ENCODE data around the gene DDO.
"Not testable (repeated sequence)": the region's sequence is repeated elsewhere in the genome, so short reads cannot be mapped to it uniquely, and the experiment has no call there.

The DDO gene

GRCh38 chr6:110369066-110369465 lies 46.3 kb downstream of the DDO start:
- DNase-seq (ENCODE audit: extremely low read depth in 1 of 2, low read depth in 1 of 2): no peak

- DNase-seq (ENCODE audit: extremely low read depth in 1 of 2, low read depth in 1 of 2): no peak
Observed at GRCh38 chr6:110368284-110368683, 47.1 kb downstream of the DDO start.

GRCh38 chr6:110367825-110368224 lies 47.5 kb downstream of the DDO start:
- no peak for DNase-seq (ENCODE audit: extremely low read depth in 1 of 2, low read depth in 1 of 2)

GRCh38 chr6:110366975-110367374 lies 48.4 kb downstream of the DDO start:
- DNase-seq (ENCODE audit: extremely low read depth in 1 of 2, low read depth in 1 of 2): no peak

- no peak for DNase-seq (ENCODE audit: extremely low read depth in 1 of 2, low read depth in 1 of 2)
Observed at GRCh38 chr6:110366256-110366655, 49.1 kb downstream of the DDO start.

- DNase-seq (ENCODE audit: extremely low read depth in 1 of 2, low read depth in 1 of 2): no peak
Observed at GRCh38 chr6:110364364-110365105, 50.8 kb downstream of the DDO start.

- no peak for DNase-seq (ENCODE audit: extremely low read depth in 1 of 2, low read depth in 1 of 2)
Observed at GRCh38 chr6:110363748-110364147, 51.6 kb downstream of the DDO start.

GRCh38 chr6:110360676-110361075 lies 54.7 kb downstream of the DDO start:
- no peak for DNase-seq (ENCODE audit: extremely low read depth in 1 of 2, low read depth in 1 of 2)

GRCh38 chr6:110359556-110359955 lies 55.8 kb downstream of the DDO start:
- no peak for DNase-seq (ENCODE audit: extremely low read depth in 1 of 2, low read depth in 1 of 2)

GRCh38 chr6:110358553-110359160 lies 56.7 kb downstream of the DDO start:
- no peak for DNase-seq (ENCODE audit: extremely low read depth in 1 of 2, low read depth in 1 of 2)

- no peak for DNase-seq (ENCODE audit: extremely low read depth in 1 of 2, low read depth in 1 of 2)
Observed at GRCh38 chr6:110357664-110358552, 57.5 kb downstream of the DDO start, which contains the start of gene METTL24. TSS of gene METTL24 (minus strand) at chr6:110358349. CDS start at chr6:110358272, 77 bp downstream.

GRCh38 chr6:110357298-110357663 lies 58.1 kb downstream of the DDO start:
- DNase-seq (ENCODE audit: extremely low read depth in 1 of 2, low read depth in 1 of 2): no peak

GRCh38 chr6:110356778-110357177 lies 58.6 kb downstream of the DDO start:
- no peak for DNase-seq (ENCODE audit: extremely low read depth in 1 of 2, low read depth in 1 of 2)

GRCh38 chr6:110355727-110356126 lies 59.6 kb downstream of the DDO start:
- no peak for DNase-seq (ENCODE audit: extremely low read depth in 1 of 2, low read depth in 1 of 2)

GRCh38 chr6:110355022-110355421 lies 60.4 kb downstream of the DDO start:
- no peak for DNase-seq (ENCODE audit: extremely low read depth in 1 of 2, low read depth in 1 of 2)

- no peak for DNase-seq (ENCODE audit: extremely low read depth in 1 of 2, low read depth in 1 of 2)
Observed at GRCh38 chr6:110354153-110354552, 61.2 kb downstream of the DDO start.

GRCh38 chr6:110353457-110354001 lies 61.8 kb downstream of the DDO start:
- DNase-seq (ENCODE audit: extremely low read depth in 1 of 2, low read depth in 1 of 2): no peak

- no peak for DNase-seq (ENCODE audit: extremely low read depth in 1 of 2, low read depth in 1 of 2)
Observed at GRCh38 chr6:110352563-110353262, 62.7 kb downstream of the DDO start.

GRCh38 chr6:110351986-110352385 lies 63.4 kb downstream of the DDO start:
- no peak for DNase-seq (ENCODE audit: extremely low read depth in 1 of 2, low read depth in 1 of 2)

- DNase-seq (ENCODE audit: extremely low read depth in 1 of 2, low read depth in 1 of 2): no peak
Observed at GRCh38 chr6:110351546-110351945, 63.8 kb downstream of the DDO start.

GRCh38 chr6:110350593-110350992 lies 64.8 kb downstream of the DDO start:
- DNase-seq (ENCODE audit: extremely low read depth in 1 of 2, low read depth in 1 of 2): not testable (repeated sequence)

Data from activated CD8-positive, alpha-beta memory T cell treated with anti-CD3 and anti-CD28 coated beads for 1 hour (primary cell).